Hematopoietic multipotent progenitor cell treated with erythropoietin and hydrocortisone succinate and interleukin-3 and kit ligand, for 4 days (in vitro differentiated cells): Measurements from ENCODE around the gene MRPS17.

ENCODE experiments used
- DNase-seq: peaks from one replicate; pipeline ENCODE4 v3.0.0-alpha.2; 2015

MRPS17 gene

GRCh38 chr7:55951637-55952351 is at the start of gene MRPS17:
MRPS17 (plus strand) TSS chr7:55951877; CDS start chr7:55953196, 1,319 bp downstream.
- peak; percentile 96 for DNase-seq

- DNase-seq: no peak
These were observed 47.5 kb upstream of the MRPS17 start for GRCh38 chr7:55903985-55904759.

GRCh38 chr7:55912748-55913158 is 38.9 kb upstream of the MRPS17 start:
- DNase-seq: no peak

GRCh38 chr7:55917771-55918170 is 33.9 kb upstream of the MRPS17 start:
- DNase-seq: no peak

GRCh38 chr7:55928006-55928767 is 23.5 kb upstream of the MRPS17 start:
- no peak for DNase-seq

GRCh38 chr7:55931421-55932151 is 20.1 kb upstream of the MRPS17 start:
- no peak for DNase-seq

GRCh38 chr7:55939514-55940123 is 12.1 kb upstream of the MRPS17 start:
- no peak for DNase-seq

GRCh38 chr7:55946545-55946944 is 5.1 kb upstream of the MRPS17 start:
- DNase-seq: no peak

GRCh38 chr7:55952352-55952671 is 635 bp downstream of the MRPS17 start:
- DNase-seq: peak; percentile 41

GRCh38 chr7:55953707-55954475 is 2.2 kb downstream of the MRPS17 start:
- DNase-seq: no peak

GRCh38 chr7:55957190-55957589 is 5.5 kb downstream of the MRPS17 start:
- DNase-seq: no peak

- no peak for DNase-seq
These were observed 10.3 kb downstream of the MRPS17 start for GRCh38 chr7:55962014-55962413.

- no peak for DNase-seq
These were observed 12.0 kb downstream of the MRPS17 start for GRCh38 chr7:55963584-55964168.

- DNase-seq: peak; percentile 86
These were observed 12.8 kb downstream of the MRPS17 start, which contains the start of gene NIPSNAP2 for GRCh38 chr7:55964261-55965099. NIPSNAP2 (plus strand) TSS chr7:55964585; CDS start chr7:55964610, 25 bp downstream.

GRCh38 chr7:55965100-55965470 is 13.4 kb downstream of the MRPS17 start:
- DNase-seq: no peak

GRCh38 chr7:55965805-55966421 is 14.2 kb downstream of the MRPS17 start:
- DNase-seq: no peak

- no peak for DNase-seq
These were observed 15.2 kb downstream of the MRPS17 start for GRCh38 chr7:55966851-55967250.

- DNase-seq: no peak
These were observed 17.7 kb downstream of the MRPS17 start for GRCh38 chr7:55969391-55969790.

GRCh38 chr7:55970561-55970960 is 18.9 kb downstream of the MRPS17 start:
- DNase-seq: no peak

GRCh38 chr7:55970978-55971377 is 19.3 kb downstream of the MRPS17 start:
- peak; percentile 95 for DNase-seq
